HepG2 (cell line): ENCODE data around the gene DNAJC7. TPM values are rescaled to one million over a fixed set of nuclear protein-coding genes. Genes with fewer than 3 reads are reported as not detected.

Experiments used
- GATAD2A ChIP-seq: IDR thresholded peaks from 2 replicates; pipeline ENCODE4 v1.6.1; 2016
- IRF1 ChIP-seq: sonication (generic); formaldehyde crosslinking; IDR thresholded peaks from 2 replicates; pipeline ENCODE4 v1.4.0; 2020; ENCODE audit warnings: low read depth, mild to moderate bottlenecking, missing genetic modification reagents
- KDM5B ChIP-seq: sonication (generic); formaldehyde crosslinking; IDR thresholded peaks from 2 replicates; pipeline ENCODE4 v1.4.0; 2020; ENCODE audit warnings: missing genetic modification reagents, mild to moderate bottlenecking, borderline replicate concordance
- MIER3 ChIP-seq: IDR thresholded peaks from 2 replicates; pipeline ENCODE4 v1.6.1; 2016; ENCODE audit warnings: missing compliant biosample characterization, borderline replicate concordance
- PHF21A ChIP-seq: sonication (generic); formaldehyde crosslinking; IDR thresholded peaks from 2 replicates; pipeline ENCODE4 v1.5.0; 2020; ENCODE audit warnings: mild to moderate bottlenecking, missing genetic modification reagents
- TARDBP ChIP-seq: sonication (generic); formaldehyde crosslinking; IDR thresholded peaks from 2 replicates; pipeline ENCODE4 v1.8.0; 2022; ENCODE audit warnings: mild to moderate bottlenecking, missing genetic modification reagents
- THAP11 ChIP-seq: IDR thresholded peaks from 2 replicates; pipeline ENCODE4 v1.6.1; 2016; ENCODE audit warnings: missing biosample characterization, missing genetic modification reagents
- THAP9 ChIP-seq: sonication (generic); formaldehyde crosslinking; IDR thresholded peaks from 2 replicates; pipeline ENCODE4; 2020; ENCODE audit warnings: missing genetic modification reagents, mild to moderate bottlenecking, borderline replicate concordance
- TOPORS ChIP-seq: sonication (generic); formaldehyde crosslinking; IDR thresholded peaks from 2 replicates; pipeline ENCODE4 v1.8.0; 2023; ENCODE audit warnings: mild to moderate bottlenecking, missing genetic modification reagents
- UBTF ChIP-seq: sonication (generic); formaldehyde crosslinking; IDR thresholded peaks from 2 replicates; pipeline ENCODE4 v1.4.0; 2020; ENCODE audit warnings: mild to moderate bottlenecking, missing genetic modification reagents
- ZBTB7B ChIP-seq: sonication (generic); formaldehyde crosslinking; IDR thresholded peaks from 2 replicates; pipeline ENCODE4 v1.4.0; 2020; ENCODE audit warnings: missing genetic modification reagents
- ZNF121 ChIP-seq: sonication (generic); formaldehyde crosslinking; IDR thresholded peaks from 2 replicates; pipeline ENCODE4 v1.5.0; 2020; ENCODE audit warnings: mild to moderate bottlenecking, missing genetic modification reagents
- ZNF224 ChIP-seq: sonication (generic); formaldehyde crosslinking; IDR thresholded peaks from 2 replicates; pipeline ENCODE4 v1.5.0; 2020; ENCODE audit warnings: mild to moderate bottlenecking, missing genetic modification reagents
- ZNF446 ChIP-seq: sonication (generic); formaldehyde crosslinking; IDR thresholded peaks from 2 replicates; pipeline ENCODE4 v1.5.0; 2020; ENCODE audit warnings: mild to moderate bottlenecking, missing genetic modification reagents
- ZNF530 ChIP-seq: sonication (generic); formaldehyde crosslinking; IDR thresholded peaks from 2 replicates; pipeline ENCODE4 v1.5.0; 2020; ENCODE audit warnings: low read depth, mild to moderate bottlenecking, missing genetic modification reagents
- ZNF7 ChIP-seq: IDR thresholded peaks from 2 replicates; pipeline ENCODE4 v1.6.1; 2016; ENCODE audit warnings: missing biosample characterization, missing genetic modification reagents
- polyA plus RNA-seq, 8 experiments: library from polyadenylated mRNA; depleted of rRNA in 3 of 8; stranded (reverse) in 7 of 8; unstranded in 1 of 8; fragments of >200 nt; fragmentation: Illumina TruSeq in 4 of 8; extraction: Trizol in 4 of 8; gene quantifications; 2 replicates each; pipeline versions ENCODE4 v1.2.1 to v1.2.3, GENCODE V29; 2011 to 2016; ENCODE audit warnings: low read depth in 4 of 8, missing spikeins in 1 of 8, mixed read lengths in 1 of 8; ENCODE audit not compliant: insufficient read depth in 1 of 8
- total RNA-seq, 5 experiments: library from RNA; depleted of rRNA; stranded (reverse); fragments of >200 nt; fragmentation: Illumina TruSeq; extraction: Trizol; gene quantifications; 2 replicates each; pipeline ENCODE4 v1.2.3, GENCODE V29; 2016; ENCODE audit warnings: low read depth in 1 of 5
- TF ChIP-seq, protein P1 (sequence below): sonication (generic); formaldehyde crosslinking; IDR thresholded peaks from 2 replicates; pipeline ENCODE4 v1.5.0; 2020; ENCODE audit warnings: mild to moderate bottlenecking, missing genetic modification reagents, moderate library complexity
- TF ChIP-seq, protein P2 (sequence below): sonication (generic); formaldehyde crosslinking; IDR thresholded peaks from 2 replicates; pipeline ENCODE4 v1.8.0; 2022; ENCODE audit warnings: mild to moderate bottlenecking, missing genetic modification reagents, borderline replicate concordance
- TF ChIP-seq, protein P3 (sequence below): sonication (generic); formaldehyde crosslinking; IDR thresholded peaks from 2 replicates; pipeline ENCODE4 v1.4.0; 2020; ENCODE audit warnings: missing genetic modification reagents

DNAJC7 gene
- total and polyA plus RNA-seq, 2 of the 13 experiments (the other 11 are each of a cell fraction or from before 2014, with no cell fraction given), result 47.7 to 132 TPM

DNA sequence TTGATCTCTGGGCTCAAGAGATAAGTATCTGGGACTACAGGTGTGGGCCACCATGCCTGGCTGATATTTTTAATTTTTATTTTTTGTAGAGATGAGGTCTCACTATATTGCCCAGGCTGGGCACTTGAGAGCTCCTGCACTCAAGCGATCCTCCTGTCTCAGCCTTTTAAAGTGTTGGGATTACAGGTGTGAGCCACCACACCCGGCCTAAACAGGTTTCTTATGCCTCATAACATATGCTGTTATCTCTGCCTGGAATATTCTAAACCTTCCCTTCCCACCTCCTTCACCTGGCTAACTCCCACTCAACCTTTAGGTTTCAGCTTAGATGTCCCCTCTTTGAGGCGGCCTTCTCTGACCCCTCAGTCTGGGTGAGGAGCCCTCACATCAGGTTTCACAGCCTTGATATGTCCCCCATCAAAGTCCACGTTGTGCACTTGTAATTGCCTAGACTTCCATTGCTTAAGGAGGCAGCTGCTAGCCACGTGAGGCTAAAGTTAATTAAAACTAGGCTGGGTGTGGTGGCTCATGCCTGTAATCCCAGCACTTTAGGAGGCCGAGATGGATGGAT lies 59.3 kb downstream of the DNAJC7 start (continued):
- TF ChIP-seq THAP9 (CRISPR knock-in tag) (no peak), ZNF121 (peak; percentile 89), PHF21A (peak; percentile 16; the same call in 1 of the 2 replicates), UBTF (CRISPR knock-in tag) (no peak), ZBTB7B (CRISPR knock-in tag) (peak; percentile 6; the same call in 1 of the 2 replicates), ZNF224 (no peak), ZNF530 (CRISPR knock-in tag) (no peak), THAP11 (peak; percentile 3; the same call in 1 of the 2 replicates), GATAD2A (CRISPR knock-in tag) (peak; percentile 6; the same call in 1 of the 2 replicates), TARDBP (0 out of 2 replicates have a peak, but pooled peaks have one; percentile 5), MIER3 (CRISPR knock-in tag) (no peak), ZNF446 (CRISPR knock-in tag) (no peak), ZNF7 (CRISPR knock-in tag) (no peak), KDM5B (CRISPR knock-in tag) (no peak), TOPORS (CRISPR knock-in tag) (0 out of 2 replicates have a peak, but pooled peaks have one; percentile 49), IRF1 (CRISPR knock-in tag) (no peak)
- TF ChIP-seq, protein P1, sequence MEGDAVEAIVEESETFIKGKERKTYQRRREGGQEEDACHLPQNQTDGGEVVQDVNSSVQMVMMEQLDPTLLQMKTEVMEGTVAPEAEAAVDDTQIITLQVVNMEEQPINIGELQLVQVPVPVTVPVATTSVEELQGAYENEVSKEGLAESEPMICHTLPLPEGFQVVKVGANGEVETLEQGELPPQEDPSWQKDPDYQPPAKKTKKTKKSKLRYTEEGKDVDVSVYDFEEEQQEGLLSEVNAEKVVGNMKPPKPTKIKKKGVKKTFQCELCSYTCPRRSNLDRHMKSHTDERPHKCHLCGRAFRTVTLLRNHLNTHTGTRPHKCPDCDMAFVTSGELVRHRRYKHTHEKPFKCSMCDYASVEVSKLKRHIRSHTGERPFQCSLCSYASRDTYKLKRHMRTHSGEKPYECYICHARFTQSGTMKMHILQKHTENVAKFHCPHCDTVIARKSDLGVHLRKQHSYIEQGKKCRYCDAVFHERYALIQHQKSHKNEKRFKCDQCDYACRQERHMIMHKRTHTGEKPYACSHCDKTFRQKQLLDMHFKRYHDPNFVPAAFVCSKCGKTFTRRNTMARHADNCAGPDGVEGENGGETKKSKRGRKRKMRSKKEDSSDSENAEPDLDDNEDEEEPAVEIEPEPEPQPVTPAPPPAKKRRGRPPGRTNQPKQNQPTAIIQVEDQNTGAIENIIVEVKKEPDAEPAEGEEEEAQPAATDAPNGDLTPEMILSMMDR (CRISPR knock-in tag), result peak; percentile 2; the same call in 1 of the 2 replicates
- TF ChIP-seq, protein P2, sequence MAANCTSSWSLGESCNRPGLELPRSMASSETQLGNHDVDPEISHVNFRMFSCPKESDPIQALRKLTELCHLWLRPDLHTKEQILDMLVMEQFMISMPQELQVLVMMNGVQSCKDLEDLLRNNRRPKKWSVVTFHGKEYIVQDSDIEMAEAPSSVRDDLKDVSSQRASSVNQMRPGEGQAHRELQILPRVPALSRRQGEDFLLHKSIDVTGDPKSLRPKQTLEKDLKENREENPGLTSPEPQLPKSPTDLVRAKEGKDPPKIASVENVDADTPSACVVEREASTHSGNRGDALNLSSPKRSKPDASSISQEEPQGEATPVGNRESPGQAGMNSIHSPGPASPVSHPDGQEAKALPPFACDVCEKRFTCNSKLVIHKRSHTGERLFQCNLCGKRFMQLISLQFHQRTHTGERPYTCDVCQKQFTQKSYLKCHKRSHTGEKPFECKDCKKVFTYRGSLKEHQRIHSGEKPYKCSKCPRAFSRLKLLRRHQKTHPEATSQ (CRISPR knock-in tag), result peak; percentile 55; the same call in 1 of the 2 replicates
- TF ChIP-seq, protein P3, sequence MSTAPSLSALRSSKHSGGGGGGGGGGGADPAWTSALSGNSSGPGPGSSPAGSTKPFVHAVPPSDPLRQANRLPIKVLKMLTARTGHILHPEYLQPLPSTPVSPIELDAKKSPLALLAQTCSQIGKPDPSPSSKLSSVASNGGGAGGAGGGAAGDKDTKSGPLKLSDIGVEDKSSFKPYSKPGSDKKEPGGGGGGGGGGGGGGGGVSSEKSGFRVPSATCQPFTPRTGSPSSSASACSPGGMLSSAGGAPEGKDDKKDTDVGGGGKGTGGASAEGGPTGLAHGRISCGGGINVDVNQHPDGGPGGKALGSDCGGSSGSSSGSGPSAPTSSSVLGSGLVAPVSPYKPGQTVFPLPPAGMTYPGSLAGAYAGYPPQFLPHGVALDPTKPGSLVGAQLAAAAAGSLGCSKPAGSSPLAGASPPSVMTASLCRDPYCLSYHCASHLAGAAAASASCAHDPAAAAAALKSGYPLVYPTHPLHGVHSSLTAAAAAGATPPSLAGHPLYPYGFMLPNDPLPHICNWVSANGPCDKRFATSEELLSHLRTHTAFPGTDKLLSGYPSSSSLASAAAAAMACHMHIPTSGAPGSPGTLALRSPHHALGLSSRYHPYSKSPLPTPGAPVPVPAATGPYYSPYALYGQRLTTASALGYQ (CRISPR knock-in tag), result no peak
